OCI-LY3 (cell line): ENCODE results near the gene DPCD.

Source experiments
- H2AFZ ChIP-seq: fragments of 200-600, 300-600 bp; shearing (Covaris generic); 2 replicates; pipeline ENCODE4 v1.6.0; 2014; ENCODE audit warnings: antibody characterized with exemption, low read depth, low read length
- H3K27ac ChIP-seq: fragments of 200-600, 300-600 bp; sonication (generic); 2 replicates; pipeline ENCODE4 v1.5.1; 2014; ENCODE audit warnings: mild to moderate bottlenecking, low read length, moderate library complexity, mixed read lengths
- H3K27me3 ChIP-seq: fragments of 200-600, 300-600 bp; sonication (generic); 2 replicates; pipeline ENCODE4 v1.6.1; 2014; ENCODE audit warnings: low read depth, low read length, mixed read lengths
- H3K36me3 ChIP-seq: fragments of 200-600, 300-600 bp; sonication (generic); replicated peaks from 2 replicates; pipeline ENCODE3; 2014; ENCODE audit warnings: low read depth, low read length, mixed read lengths
- H3K4me1 ChIP-seq: fragments of 300-600, 200-600 bp; sonication (generic); 2 replicates; pipeline ENCODE4 v1.6.1; 2014; ENCODE audit warnings: low read length, mixed read lengths
- H3K4me2 ChIP-seq: fragments of 200-600, 300-600 bp; sonication (generic); 2 replicates; pipeline ENCODE4 v1.6.1; 2014; ENCODE audit warnings: low read length, mixed read lengths
- H3K4me3 ChIP-seq: fragments of 300-600, 200-600 bp; sonication (generic); 2 replicates; pipeline ENCODE4 v1.5.1; 2014; ENCODE audit warnings: antibody characterized with exemption, mild to moderate bottlenecking, low read length, moderate library complexity
- H3K79me2 ChIP-seq: fragments of 300-600, 200-600 bp; shearing (Covaris generic); 2 replicates; pipeline ENCODE4 v1.6.1; 2014; ENCODE audit warnings: mild to moderate bottlenecking, low read length, mixed read lengths
- H3K9ac ChIP-seq: fragments of 300-600, 200-600 bp; shearing (Covaris generic); 2 replicates; pipeline ENCODE4 v1.6.0; 2014; ENCODE audit warnings: mild to moderate bottlenecking, low read length, moderate library complexity
- H3K9me3 ChIP-seq: fragments of 200-600, 300-600 bp; shearing (Covaris generic); 2 replicates; pipeline ENCODE4 v1.6.1; 2014; ENCODE audit warnings: low read length, mixed read lengths; ENCODE audit not compliant: insufficient read depth
- H4K20me1 ChIP-seq: fragments of 200-600, 300-600 bp; sonication (generic); 2 replicates; pipeline ENCODE4 v1.6.1; 2016; ENCODE audit warnings: low read length, mixed read lengths; ENCODE audit not compliant: insufficient read depth
- CTCF ChIP-seq: fragments of 200-600, 300-600 bp; sonication (generic); IDR thresholded peaks from 2 replicates; pipeline ENCODE4 v1.5.1; 2014; ENCODE audit warnings: antibody characterized with exemption, low read length, low read depth
- EZH2phosphoT487 ChIP-seq: fragments of 200-600 bp; shearing (Covaris generic); IDR thresholded peaks from 2 replicates; pipeline ENCODE4 v1.6.1; 2018; ENCODE audit warnings: antibody characterized with exemption, mixed run types, low read depth

Gene DPCD

GRCh38 chr10:101607124-101607523, 19.0 kb downstream of the DPCD start:
- Histone ChIP-seq H3K36me3 (peaks cover 3% of the 10 kb centered on the region), H4K20me1 (no peaks in the 10 kb centered on the region), H3K9ac (no peak overlapping the region), H3K4me2 (no peak overlapping the region), H3K27me3 (no peaks in the 10 kb centered on the region), H3K79me2 (no peaks in the 10 kb centered on the region), H2AFZ (no peak overlapping the region), H3K4me3 (no peak overlapping the region), H3K4me1 (no peaks in the 10 kb centered on the region), H3K27ac (no peak overlapping the region), H3K9me3 (no peaks in the 10 kb centered on the region)
- TF ChIP-seq EZH2phosphoT487 (no peak), CTCF (no peak)

- Histone ChIP-seq H3K36me3 (peaks cover 3% of the 10 kb centered on the region), H3K9ac (no peak overlapping the region), H4K20me1 (no peaks in the 10 kb centered on the region), H3K27ac (no peak overlapping the region), H3K4me3 (no peak overlapping the region), H3K4me2 (no peak overlapping the region), H2AFZ (no peak overlapping the region), H3K9me3 (no peaks in the 10 kb centered on the region), H3K4me1 (no peaks in the 10 kb centered on the region), H3K79me2 (no peaks in the 10 kb centered on the region), H3K27me3 (no peaks in the 10 kb centered on the region)
- no peak for TF ChIP-seq CTCF
- no peak for TF ChIP-seq EZH2phosphoT487
Observed at GRCh38 chr10:101609481-101609880, 21.4 kb downstream of the DPCD start.

GRCh38 chr10:101611096-101611905, 23.2 kb downstream of the DPCD start:
- Histone ChIP-seq H3K36me3 (peaks cover 3% of the 10 kb centered on the region), H4K20me1 (no peaks in the 10 kb centered on the region), H3K4me3 (no peak overlapping the region), H3K9ac (no peak overlapping the region), H3K27me3 (no peaks in the 10 kb centered on the region), H3K9me3 (no peaks in the 10 kb centered on the region), H3K4me2 (no peak overlapping the region), H3K27ac (no peak overlapping the region), H3K4me1 (no peaks in the 10 kb centered on the region), H2AFZ (no peak overlapping the region), H3K79me2 (no peaks in the 10 kb centered on the region)
- TF ChIP-seq CTCF (no peak), EZH2phosphoT487 (no peak)

GRCh38 chr10:101612086-101612485, 24.0 kb downstream of the DPCD start:
- Histone ChIP-seq H3K27me3 (no peaks in the 10 kb centered on the region), H3K4me1 (peaks cover under 1% of the 10 kb centered on the region; the same call in 1 of the 2 replicates), H4K20me1 (no peaks in the 10 kb centered on the region), H3K9me3 (no peaks in the 10 kb centered on the region), H3K9ac (no peak overlapping the region), H3K4me2 (no peak overlapping the region), H3K4me3 (no peak overlapping the region), H3K36me3 (peaks cover 9% of the 10 kb centered on the region), H2AFZ (no peak overlapping the region), H3K27ac (no peak overlapping the region), H3K79me2 (no peaks in the 10 kb centered on the region)
- TF ChIP-seq CTCF (no peak), EZH2phosphoT487 (no peak)
